GM19035 (cell line): ENCODE data around the gene SLAMF7.

ENCODE experiments used
- ATAC-seq: cut with Tn5 transposase; IDR thresholded peaks from one replicate; pipeline ENCODE4 v1.9.1; 2021; ENCODE audit not compliant: unreplicated experiment

SLAMF7 gene

GRCh38 chr1:160744852-160745520 is 5.9 kb downstream of the SLAMF7 start:
- no peak for ATAC-seq

GRCh38 chr1:160745551-160745950 is 6.5 kb downstream of the SLAMF7 start:
- no peak for ATAC-seq

- no peak for ATAC-seq
Observed at GRCh38 chr1:160746836-160747500, 7.9 kb downstream of the SLAMF7 start.

- no peak for ATAC-seq
Observed at GRCh38 chr1:160747717-160748116, 8.7 kb downstream of the SLAMF7 start.

GRCh38 chr1:160748181-160748877 is 9.3 kb downstream of the SLAMF7 start:
- ATAC-seq: no peak

GRCh38 chr1:160748878-160749269 is 9.8 kb downstream of the SLAMF7 start:
- ATAC-seq: no peak

GRCh38 chr1:160750608-160751007 is 11.6 kb downstream of the SLAMF7 start:
- no peak for ATAC-seq

- ATAC-seq: no peak
Observed at GRCh38 chr1:160752406-160752805, 13.4 kb downstream of the SLAMF7 start.

GRCh38 chr1:160752924-160753323 is 13.9 kb downstream of the SLAMF7 start:
- ATAC-seq: no peak

- no peak for ATAC-seq
Observed at GRCh38 chr1:160753594-160753993, 14.5 kb downstream of the SLAMF7 start.

GRCh38 chr1:160755461-160755860 is 16.4 kb downstream of the SLAMF7 start:
- ATAC-seq: no peak

GRCh38 chr1:160755911-160756848 is 17.1 kb downstream of the SLAMF7 start:
- peak; percentile 52 for ATAC-seq

GRCh38 chr1:160756849-160757201 is 17.8 kb downstream of the SLAMF7 start:
- peak; percentile 21 for ATAC-seq

- no peak for ATAC-seq
Observed at GRCh38 chr1:160758521-160758920, 19.5 kb downstream of the SLAMF7 start.

GRCh38 chr1:160759740-160760139 is 20.7 kb downstream of the SLAMF7 start:
- ATAC-seq: no peak

GRCh38 chr1:160761046-160761445 is 22.0 kb downstream of the SLAMF7 start:
- ATAC-seq: no peak

- ATAC-seq: no peak
Observed at GRCh38 chr1:160761886-160762285, 22.8 kb downstream of the SLAMF7 start.

GRCh38 chr1:160763993-160764392 is 24.9 kb downstream of the SLAMF7 start:
- no peak for ATAC-seq

GRCh38 chr1:160767395-160768294 is 28.6 kb downstream of the SLAMF7 start:
- ATAC-seq: peak; percentile 50

- ATAC-seq: peak; percentile 88
Observed at GRCh38 chr1:160768295-160768657, 29.2 kb downstream of the SLAMF7 start.
